Loucy (cell line): ENCODE measurements around the gene ZNF587B.

Experiments used
- CTCF ChIP-seq: fragments of 200-600 bp; sonication (generic); conservative IDR thresholded peaks from 2 replicates; pipeline ENCODE4 v1.5.1; 2014; ENCODE audit warnings: mild to moderate bottlenecking, antibody characterized with exemption, low read length
- EZH2phosphoT487 ChIP-seq: fragments of 200-600 bp; IDR thresholded peaks from 2 replicates; pipeline ENCODE4 v1.6.1; 2018; ENCODE audit warnings: antibody characterized with exemption, mild to moderate bottlenecking, moderate library complexity, borderline replicate concordance

- TF ChIP-seq EZH2phosphoT487 (no peak), CTCF (no peak)
Measured at GRCh38 chr19:57815247-57816075, 14.6 kb upstream of the ZNF587B start.
